AG10803 (cell line): Measurements from ENCODE around the gene WWOX.

ENCODE experiments used
- DNase-seq: peaks from one replicate; pipeline ENCODE4 v3.0.0; 2010; ENCODE audit warnings: low read depth
- H3K4me3 ChIP-seq: 2 replicates; pipeline ENCODE4 v1.5.1; 2011; ENCODE audit warnings: mild to moderate bottlenecking, low read length, control low read depth
- CTCF ChIP-seq: conservative IDR thresholded peaks from 2 replicates; pipeline ENCODE4 v1.5.1; 2011; ENCODE audit warnings: mild to moderate bottlenecking, low read length, control low read depth, inconsistent platforms

Gene WWOX

GRCh38 chr16:78140818-78141466 is 41.5 kb downstream of the WWOX start:
- no peak overlapping the region for H3K4me3 ChIP-seq
- TF ChIP-seq CTCF: no peak
- no peak for DNase-seq

- DNase-seq: no peak
- no peak overlapping the region for H3K4me3 ChIP-seq
- TF ChIP-seq CTCF: no peak
These were observed 43.3 kb downstream of the WWOX start for GRCh38 chr16:78142788-78143187.

- TF ChIP-seq CTCF: no peak
- DNase-seq: no peak
- H3K4me3 ChIP-seq: no peak overlapping the region
These were observed 47.4 kb downstream of the WWOX start for GRCh38 chr16:78146807-78147206.

- DNase-seq: no peak
- TF ChIP-seq CTCF: no peak
- no peak overlapping the region for H3K4me3 ChIP-seq
These were observed 48.5 kb downstream of the WWOX start for GRCh38 chr16:78147911-78148401.

DNA sequence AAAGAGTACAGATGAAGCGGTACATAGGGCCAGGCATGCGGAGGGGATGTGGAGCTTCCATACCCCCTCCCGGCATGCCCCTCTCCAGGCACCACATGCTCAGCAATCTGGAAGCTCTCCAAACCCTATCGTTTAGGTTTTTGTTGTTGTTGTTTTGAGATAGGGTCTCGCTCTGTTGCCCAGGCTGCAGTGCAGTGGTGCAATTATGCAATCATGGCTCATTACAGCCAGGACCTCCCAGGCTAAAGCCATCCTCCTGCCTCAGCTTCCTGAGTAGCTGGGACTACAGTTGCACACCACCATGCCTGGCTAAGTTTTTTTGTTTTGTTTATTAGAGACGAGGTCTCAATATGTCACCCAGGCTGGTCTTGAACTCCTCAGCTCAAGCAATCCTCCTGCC is 50.8 kb downstream of the WWOX start:
- DNase-seq: no peak

GRCh38 chr16:78154729-78155461 is 55.4 kb downstream of the WWOX start:
- DNase-seq: no peak
- no peak for TF ChIP-seq CTCF
- no peak overlapping the region for H3K4me3 ChIP-seq

More for the DNA sequence above, 50.8 kb downstream of the WWOX start:
- no peak for TF ChIP-seq CTCF
- no peak overlapping the region for H3K4me3 ChIP-seq

DNA sequence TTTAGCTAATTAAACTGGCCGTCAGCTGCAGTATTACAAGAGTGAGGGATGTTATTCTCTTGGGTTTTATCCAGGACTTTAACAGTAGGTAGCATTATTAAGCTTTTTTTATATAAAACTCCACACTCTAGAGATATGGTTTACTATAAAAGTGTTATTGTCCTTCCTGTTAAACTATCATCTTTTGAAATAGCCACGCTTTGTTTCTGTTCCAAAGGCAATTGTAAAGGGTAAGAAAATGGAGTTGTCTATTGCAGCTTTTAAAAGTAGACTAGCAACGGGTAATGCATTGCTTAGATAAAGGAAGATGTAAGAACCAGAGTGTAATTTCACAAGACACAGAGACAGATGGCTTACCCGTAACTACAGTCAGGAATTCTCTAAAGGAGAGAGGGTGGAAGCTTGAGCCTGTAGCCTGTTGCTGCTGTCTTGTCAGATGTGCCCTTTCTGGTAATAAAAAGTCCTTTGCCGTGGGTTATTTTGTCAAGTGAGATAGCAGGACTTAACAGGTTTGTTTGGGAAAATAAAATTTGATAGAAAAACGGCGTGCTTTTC is 56.4 kb downstream of the WWOX start:
- no peak for TF ChIP-seq CTCF
- no peak for DNase-seq
- no peak overlapping the region for H3K4me3 ChIP-seq
